HL-60 (cell line): Measurements from ENCODE around the gene TNXB.
"Not testable (repeated sequence)": the region's sequence is repeated elsewhere in the genome, so short reads cannot be mapped to it uniquely, and the experiment has no call there.

Experiments
- CTCF ChIP-seq: IDR thresholded peaks from one replicate; pipeline ENCODE4 v1.5.1; 2011; ENCODE audit warnings: low read length, control low read depth, inconsistent platforms; ENCODE audit not compliant: insufficient read depth
- GABPA ChIP-seq: IDR thresholded peaks from 2 replicates; pipeline ENCODE4 v1.6.1; 2012; ENCODE audit warnings: low read depth
- POLR2AphosphoS5 ChIP-seq: IDR thresholded peaks from 2 replicates; pipeline ENCODE4 v1.6.1; 2012; ENCODE audit warnings: low read depth
- REST ChIP-seq: IDR thresholded peaks from 2 replicates; pipeline ENCODE4 v1.6.1; 2012; ENCODE audit warnings: low read depth; ENCODE audit not compliant: insufficient replicate concordance
- SPI1 ChIP-seq: IDR thresholded peaks from 2 replicates; pipeline ENCODE4 v1.6.1; 2012; ENCODE audit warnings: low read depth, mild to moderate bottlenecking, borderline replicate concordance

GRCh38 chr6:31994421-31994820, 114.7 kb downstream of the TNXB start:
- not testable (repeated sequence) for TF ChIP-seq CTCF, REST, POLR2AphosphoS5, GABPA, SPI1
